ENCODE measurements around the gene GRM4.

Gene GRM4

GRCh38 chr6:34104628-34105027, 41.3 kb downstream of the GRM4 start:
- no peak overlapping the region for H3K4me3 ChIP-seq (ENCODE audit: low read depth, low read length)
- DNase-seq (ENCODE audit: low read depth): no peak
- no peak for TF ChIP-seq CTCF (IDR thresholded peaks at IDR 0.05; ENCODE audit: low read depth, low read length, missing control alignments)

- H3K4me3 ChIP-seq (ENCODE audit: low read depth, low read length): no peak overlapping the region
- TF ChIP-seq CTCF (IDR thresholded peaks at IDR 0.05; ENCODE audit: low read depth, low read length, missing control alignments): no peak
- DNase-seq (ENCODE audit: low read depth): no peak
Measured at GRCh38 chr6:34104186-34104585, 41.7 kb downstream of the GRM4 start.

GRCh38 chr6:34103321-34103720, 42.6 kb downstream of the GRM4 start:
- H3K4me3 ChIP-seq (ENCODE audit: low read depth, low read length): no peak overlapping the region
- TF ChIP-seq CTCF (IDR thresholded peaks at IDR 0.05; ENCODE audit: low read depth, low read length, missing control alignments): no peak
- DNase-seq (ENCODE audit: low read depth): no peak

GRCh38 chr6:34102696-34103095, 43.2 kb downstream of the GRM4 start:
- H3K4me3 ChIP-seq (ENCODE audit: low read depth, low read length): no peak overlapping the region
- DNase-seq (ENCODE audit: low read depth): no peak
- TF ChIP-seq CTCF (IDR thresholded peaks at IDR 0.05; ENCODE audit: low read depth, low read length, missing control alignments): no peak

- no peak for TF ChIP-seq CTCF (IDR thresholded peaks at IDR 0.05; ENCODE audit: low read depth, low read length, missing control alignments)
- DNase-seq (ENCODE audit: low read depth): no peak
- no peak overlapping the region for H3K4me3 ChIP-seq (ENCODE audit: low read depth, low read length)
Measured at GRCh38 chr6:34102099-34102656, 43.7 kb downstream of the GRM4 start.

- no peak for TF ChIP-seq CTCF (IDR thresholded peaks at IDR 0.05; ENCODE audit: low read depth, low read length, missing control alignments)
- DNase-seq (ENCODE audit: low read depth): no peak
- H3K4me3 ChIP-seq (ENCODE audit: low read depth, low read length): no peak overlapping the region
Measured at GRCh38 chr6:34100788-34101187, 45.1 kb downstream of the GRM4 start.

GRCh38 chr6:34099878-34100277, 46.0 kb downstream of the GRM4 start:
- no peak for DNase-seq (ENCODE audit: low read depth)
- no peak for TF ChIP-seq CTCF (IDR thresholded peaks at IDR 0.05; ENCODE audit: low read depth, low read length, missing control alignments)
- no peak overlapping the region for H3K4me3 ChIP-seq (ENCODE audit: low read depth, low read length)
